Thoracic aorta (tissue), 2 donors: ENCODE data around the gene BTD. TPM values are rescaled to one million over a fixed set of nuclear protein-coding genes. Genes with fewer than 3 reads are reported as not detected.

Experiments
- ATAC-seq: fragments of 150-250 bp; one replicate; pipeline ENCODE4 v1.8.0; 2017; ENCODE audit warnings: low read depth; ENCODE audit not compliant: insufficient number of reproducible peaks, low FRiP score
- DNase-seq: peaks from one replicate; pipeline ENCODE4 v3.0.0-alpha.2; 2020; ENCODE audit warnings: low spot score
- H3K27ac ChIP-seq, 2 donors: fragments of 200-600 bp; sonication (generic); 1 replicate in 1 of 2; 2 replicates in 1 of 2; pipeline ENCODE4 v1.5.1; 2016; ENCODE audit warnings: mild to moderate bottlenecking in 2 of 2, moderate library complexity in 2 of 2
- H3K27me3 ChIP-seq: fragments of 200-600 bp; sonication (generic); replicated peaks from 2 replicates; pipeline ENCODE4 v1.6.0; 2016; ENCODE audit warnings: mild to moderate bottlenecking; ENCODE audit not compliant: insufficient read depth
- H3K36me3 ChIP-seq: fragments of 200-600 bp; sonication (generic); one replicate; pipeline ENCODE4 v1.5.1; 2016
- H3K4me1 ChIP-seq, 2 donors: fragments of 200-600 bp; sonication (generic); 1 replicate in 1 of 2; 2 replicates in 1 of 2; pipeline versions ENCODE4 v1.5.1 to v1.6.0; 2016; ENCODE audit warnings: low read depth in 2 of 2, mild to moderate bottlenecking in 1 of 2; ENCODE audit not compliant: control insufficient read depth in 1 of 2
- H3K4me3 ChIP-seq: fragments of 200-600 bp; sonication (generic); 2 replicates; pipeline ENCODE4 v1.5.1; 2016; ENCODE audit warnings: mild to moderate bottlenecking
- H3K9me3 ChIP-seq: fragments of 200-600 bp; sonication (generic); 2 replicates; pipeline ENCODE4 v1.5.1; 2016
- CTCF ChIP-seq: fragments of 200-600 bp; sonication (generic); IDR thresholded peaks from one replicate; pipeline ENCODE4 v1.5.1; 2019; ENCODE audit warnings: antibody characterized with exemption
- total RNA-seq, 2 donors: library from RNA; depleted of rRNA; stranded (reverse); fragments of >200 nt; gene quantifications; one replicate each; pipeline versions ENCODE4 v1.1.0 to v1.2.3, GENCODE V29; 2016

Gene BTD
- total RNA-seq, 2 donors from 2014 or later = 19.4 to 23.3 TPM

GRCh38 chr3:15659254-15659975 lies 57.9 kb downstream of the BTD start:
- H3K9me3 ChIP-seq = peaks cover 24% of the 10 kb centered on the region
- no peak for TF ChIP-seq CTCF
- H3K4me3 ChIP-seq = no peak overlapping the region
- H3K4me1 ChIP-seq = no peaks in the 10 kb centered on the region
- no peaks in the 10 kb centered on the region for H3K36me3 ChIP-seq
- no peak for DNase-seq
- H3K27me3 ChIP-seq = no peaks in the 10 kb centered on the region
- no peak overlapping the region for H3K27ac ChIP-seq
- ATAC-seq = no peak

GRCh38 chr3:15660055-15660935 lies 58.8 kb downstream of the BTD start:
- TF ChIP-seq CTCF = no peak
- DNase-seq = no peak
- ATAC-seq = no peak
- H3K9me3 ChIP-seq = peaks cover 24% of the 10 kb centered on the region
- no peaks in the 10 kb centered on the region for H3K27me3 ChIP-seq
- H3K4me1 ChIP-seq = no peaks in the 10 kb centered on the region
- no peaks in the 10 kb centered on the region for H3K36me3 ChIP-seq
- H3K27ac ChIP-seq = no peak overlapping the region
- H3K4me3 ChIP-seq = no peak overlapping the region

- Histone ChIP-seq H3K4me1 (no peaks in the 10 kb centered on the region), H3K36me3 (peaks cover 9% of the 10 kb centered on the region), H3K4me3 (no peak overlapping the region), H3K9me3 (no peaks in the 10 kb centered on the region), H3K27ac (no peak overlapping the region), H3K27me3 (no peaks in the 10 kb centered on the region)
- DNase-seq = no peak
- ATAC-seq = no peak
- no peak for TF ChIP-seq CTCF
These were observed 62.6 kb downstream of the BTD start for GRCh38 chr3:15664144-15664543.

- H3K36me3 ChIP-seq = peaks cover 20% of the 10 kb centered on the region
- H3K9me3 ChIP-seq = no peaks in the 10 kb centered on the region
- DNase-seq (no peak), ATAC-seq (no peak)
- no peaks in the 10 kb centered on the region for H3K4me1 ChIP-seq
- H3K27me3 ChIP-seq = no peaks in the 10 kb centered on the region
- no peak for TF ChIP-seq CTCF
- H3K27ac ChIP-seq = no peak overlapping the region
- no peak overlapping the region for H3K4me3 ChIP-seq
These were observed 64.1 kb downstream of the BTD start for GRCh38 chr3:15665510-15666150.

GRCh38 chr3:15666277-15666676 lies 64.7 kb downstream of the BTD start:
- Histone ChIP-seq H3K4me1 (no peaks in the 10 kb centered on the region), H3K9me3 (no peaks in the 10 kb centered on the region), H3K36me3 (peaks cover 22% of the 10 kb centered on the region), H3K27ac (no peak overlapping the region), H3K4me3 (no peak overlapping the region), H3K27me3 (no peaks in the 10 kb centered on the region)
- DNase-seq = no peak
- ATAC-seq = no peak
- TF ChIP-seq CTCF = no peak
